Esophagus muscularis mucosa (tissue), 4 donors: Measurements from ENCODE around the gene ZSWIM4.

Experiments
- EP300 ChIP-seq: sonication (generic); formaldehyde crosslinking; IDR thresholded peaks from one replicate; pipeline ENCODE4 v1.6.1; 2017; ENCODE audit warnings: antibody characterized with exemption
- POLR2A ChIP-seq: fragments of 450-650 bp; IDR thresholded peaks from one replicate; pipeline ENCODE4 v1.6.1; 2017; ENCODE audit warnings: antibody characterized with exemption, moderate library complexity, mild to moderate bottlenecking, low read depth
- POLR2AphosphoS5 ChIP-seq, 2 donors: sonication (generic); formaldehyde crosslinking; IDR thresholded peaks; one replicate each; pipeline ENCODE4 v1.6.1; 2017; ENCODE audit warnings: antibody characterized with exemption in 2 of 2
- TF ChIP-seq, protein P1 (sequence below), 3 experiments: fragments of 200-600 bp in 2 of 3; fragments of 450-650 bp in 1 of 3; sonication (generic) in 2 of 3; IDR thresholded peaks; one replicate each; pipeline ENCODE4 v1.5.1; 2017 to 2019; ENCODE audit warnings: antibody characterized with exemption in 3 of 3, mild to moderate bottlenecking in 2 of 3, moderate library complexity in 1 of 3

DNA sequence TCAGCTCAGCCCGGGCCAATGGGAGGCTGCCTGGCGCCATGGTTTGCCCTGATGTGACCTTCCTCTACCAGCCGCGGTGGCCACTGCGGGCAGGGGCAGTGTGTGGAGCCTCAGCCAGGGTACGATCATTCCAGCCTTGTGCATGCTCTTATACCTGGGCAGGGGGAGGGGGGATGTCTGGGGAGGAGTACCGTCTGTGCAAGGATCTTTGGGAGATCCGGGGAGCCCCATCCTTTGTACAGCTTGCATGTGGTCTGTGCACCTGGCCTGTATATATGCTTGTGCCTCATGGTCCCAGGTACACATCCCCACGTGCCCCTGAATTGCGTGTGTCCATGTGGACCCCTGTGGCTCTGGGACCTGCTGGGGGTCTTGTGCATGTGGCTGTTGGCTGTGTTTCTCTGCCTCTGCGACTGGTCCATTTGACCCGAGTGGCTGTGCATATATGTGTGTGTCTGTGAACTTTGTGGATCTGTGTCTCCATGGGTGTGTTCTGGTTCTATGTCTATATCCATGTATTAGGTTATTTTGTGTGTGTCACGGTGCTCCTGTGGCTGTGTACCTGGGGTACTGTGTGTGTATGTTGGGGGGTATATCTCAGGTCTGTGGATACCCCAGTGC lies 68.9 kb downstream of the ZSWIM4 start:
- TF ChIP-seq EP300 (no peak), POLR2A (no peak), POLR2AphosphoS5 (IDR thresholded peaks at IDR 0.05) (no peak)
- TF ChIP-seq, protein P1, sequence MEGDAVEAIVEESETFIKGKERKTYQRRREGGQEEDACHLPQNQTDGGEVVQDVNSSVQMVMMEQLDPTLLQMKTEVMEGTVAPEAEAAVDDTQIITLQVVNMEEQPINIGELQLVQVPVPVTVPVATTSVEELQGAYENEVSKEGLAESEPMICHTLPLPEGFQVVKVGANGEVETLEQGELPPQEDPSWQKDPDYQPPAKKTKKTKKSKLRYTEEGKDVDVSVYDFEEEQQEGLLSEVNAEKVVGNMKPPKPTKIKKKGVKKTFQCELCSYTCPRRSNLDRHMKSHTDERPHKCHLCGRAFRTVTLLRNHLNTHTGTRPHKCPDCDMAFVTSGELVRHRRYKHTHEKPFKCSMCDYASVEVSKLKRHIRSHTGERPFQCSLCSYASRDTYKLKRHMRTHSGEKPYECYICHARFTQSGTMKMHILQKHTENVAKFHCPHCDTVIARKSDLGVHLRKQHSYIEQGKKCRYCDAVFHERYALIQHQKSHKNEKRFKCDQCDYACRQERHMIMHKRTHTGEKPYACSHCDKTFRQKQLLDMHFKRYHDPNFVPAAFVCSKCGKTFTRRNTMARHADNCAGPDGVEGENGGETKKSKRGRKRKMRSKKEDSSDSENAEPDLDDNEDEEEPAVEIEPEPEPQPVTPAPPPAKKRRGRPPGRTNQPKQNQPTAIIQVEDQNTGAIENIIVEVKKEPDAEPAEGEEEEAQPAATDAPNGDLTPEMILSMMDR (IDR thresholded peaks at IDR 0.05) = no peak
